Stimulated activated naive CD4-positive, alpha-beta T cell (primary cell): Measurements from ENCODE around the gene MIS18A.
A peak's percentile ranks its signal among the peaks of the same experiment; 100 is the strongest.
"Not testable (repeated sequence)": the region's sequence is repeated elsewhere in the genome, so short reads cannot be mapped to it uniquely, and the experiment has no call there.

ENCODE experiments used
- DNase-seq, 6 experiments: peaks; one replicate each; lab custom pipeline; 2025; lab: John Stamatoyannopoulos, UW

Gene MIS18A

GRCh38 chr21:32304998-32305397 lies 26.1 kb upstream of the MIS18A start:
- DNase-seq = no peak

- DNase-seq = no peak
Observed at GRCh38 chr21:32303385-32303784, 24.5 kb upstream of the MIS18A start.

DNA sequence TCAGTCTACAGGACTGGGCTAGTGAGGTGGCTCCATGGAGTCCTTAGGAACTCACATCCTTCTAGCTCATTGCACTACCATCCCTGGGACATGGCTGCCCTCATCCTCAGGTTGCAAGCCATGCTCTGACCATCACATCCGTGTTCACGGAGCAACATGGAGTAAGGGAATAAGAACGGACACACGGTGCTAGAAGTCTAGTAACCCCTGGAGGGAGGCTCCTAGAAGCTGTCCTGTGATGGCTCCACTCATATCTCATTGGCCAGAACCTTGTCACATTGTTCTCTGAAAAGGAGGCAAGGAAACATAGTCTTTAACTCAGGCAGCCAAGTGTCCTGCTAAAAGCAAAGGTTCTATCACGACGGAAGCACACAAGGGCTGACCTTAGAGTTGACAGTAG lies 23.7 kb upstream of the MIS18A start:
- no peak for DNase-seq

GRCh38 chr21:32301596-32301995 lies 22.7 kb upstream of the MIS18A start:
- DNase-seq = no peak

DNA sequence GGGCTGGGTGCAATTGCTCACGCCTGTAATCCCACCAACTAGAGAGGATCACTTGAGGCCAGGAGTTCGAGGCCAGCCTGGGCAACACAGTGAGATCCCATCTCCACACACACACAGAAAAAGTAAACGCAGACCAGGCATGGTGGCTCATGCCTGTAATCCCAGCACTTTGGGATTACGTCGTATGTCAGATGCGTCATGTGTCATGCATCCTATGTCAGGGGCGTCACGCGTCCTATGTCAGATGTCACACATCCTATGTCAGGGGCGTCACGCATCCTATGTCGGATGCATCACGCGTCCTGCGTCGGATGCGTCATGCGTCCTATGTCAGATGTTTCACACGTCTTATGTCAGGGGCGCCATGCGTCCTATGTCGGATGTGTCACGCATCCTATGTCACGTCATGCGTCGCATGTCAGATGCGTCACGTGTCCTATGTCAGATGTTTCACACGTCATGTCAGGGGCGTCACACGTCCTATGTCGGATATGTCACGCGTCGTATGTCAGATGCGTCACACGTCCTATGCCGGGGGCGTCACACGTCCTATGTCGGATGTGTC lies 21.4 kb upstream of the MIS18A start:
- no peak for DNase-seq

- no peak for DNase-seq
Observed at GRCh38 chr21:32299695-32300094, 20.8 kb upstream of the MIS18A start.

- DNase-seq = no peak
Observed at GRCh38 chr21:32298658-32299081, 19.8 kb upstream of the MIS18A start, which contains the start of gene MRAP. Gene MRAP (plus strand): TSS chr21:32298855. CDS start chr21:32298972, 117 bp downstream.

- DNase-seq = no peak
Observed at GRCh38 chr21:32298148-32298559, 19.3 kb upstream of the MIS18A start.

DNA sequence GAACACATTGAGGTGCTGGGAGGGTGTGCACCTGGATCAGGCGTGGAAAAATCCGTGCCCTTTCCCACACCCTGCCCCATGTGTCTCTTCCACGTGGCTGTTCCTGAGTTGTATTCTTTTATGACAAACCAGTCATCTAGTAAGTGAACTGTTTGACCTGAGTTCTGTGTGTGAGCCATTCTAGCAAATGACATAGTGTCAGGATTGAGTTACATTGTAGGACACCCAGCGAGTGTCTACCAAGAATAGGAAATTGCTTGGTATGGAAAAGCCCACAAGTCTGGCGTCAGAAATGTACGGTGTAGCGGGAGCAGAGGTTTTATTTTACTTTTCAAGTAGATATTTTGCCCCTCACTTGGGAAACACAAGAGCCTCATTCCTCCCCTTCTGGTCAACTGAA lies 18.6 kb upstream of the MIS18A start:
- no peak for DNase-seq

- no peak for DNase-seq
Observed at GRCh38 chr21:32285476-32285875, 6.6 kb upstream of the MIS18A start.

DNA sequence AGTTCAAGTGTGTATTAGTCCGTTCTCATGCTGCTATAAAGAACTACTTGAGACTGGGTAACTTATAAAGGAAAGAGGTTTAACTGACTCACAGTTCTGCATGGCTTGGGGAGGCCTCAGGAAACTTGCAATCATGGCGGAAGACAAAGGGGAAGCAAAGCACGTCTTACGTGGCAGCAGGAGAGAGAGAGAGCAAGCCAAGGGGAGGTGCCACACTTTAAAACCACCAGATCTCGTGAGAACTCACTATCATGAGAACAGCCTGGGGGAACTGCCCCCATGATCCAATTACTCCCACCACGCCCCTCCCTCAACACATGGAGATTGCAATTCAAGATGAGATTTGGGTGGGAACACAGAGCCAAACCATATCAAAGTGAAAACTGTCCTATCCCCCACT lies 4.1 kb upstream of the MIS18A start:
- no peak for DNase-seq

DNA sequence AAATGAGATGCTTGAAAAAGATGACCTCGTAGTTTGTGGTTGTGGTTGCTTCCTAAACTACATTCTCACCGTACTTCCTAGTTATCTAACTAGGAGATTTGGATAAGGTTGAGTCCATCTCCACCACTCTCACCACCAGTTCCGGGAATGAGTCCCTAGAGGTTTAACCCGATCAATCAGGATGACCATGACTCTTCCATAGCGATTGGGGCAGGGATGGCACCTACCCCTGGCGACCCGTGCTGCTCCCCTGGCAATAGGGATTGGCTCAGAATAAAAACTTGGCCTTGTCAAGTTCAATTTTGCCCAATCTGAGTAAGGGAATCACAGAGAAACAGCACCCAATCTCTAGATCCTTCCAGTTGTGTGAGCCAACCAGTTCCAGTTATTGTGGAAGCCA lies 2.7 kb upstream of the MIS18A start:
- no peak for DNase-seq

- DNase-seq = no peak
Observed at GRCh38 chr21:32279377-32279680, 480 bp upstream of the MIS18A start.

- DNase-seq = no peak
Observed at GRCh38 chr21:32278103-32278502, 746 bp downstream of the MIS18A start.

- DNase-seq = no peak
Observed at GRCh38 chr21:32276671-32277070, 2.2 kb downstream of the MIS18A start.

DNA sequence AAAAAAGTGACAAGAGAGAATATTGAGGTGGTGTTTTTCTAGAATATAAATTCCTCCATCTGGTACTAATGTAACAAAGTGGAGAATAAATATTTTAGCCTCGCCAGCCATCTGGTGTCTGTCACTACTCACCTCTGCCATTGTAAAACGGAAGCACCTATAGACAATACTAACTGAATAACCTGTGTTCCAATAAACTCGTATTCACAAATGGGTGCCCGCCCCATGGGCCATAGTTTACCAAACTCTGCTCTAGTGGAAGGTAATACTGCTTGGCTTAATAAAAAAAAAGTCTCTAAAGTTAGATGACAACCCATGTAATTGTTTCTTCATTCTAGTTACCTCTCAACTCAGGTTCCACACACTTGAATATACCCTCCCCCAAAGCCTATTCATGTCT lies 8.1 kb downstream of the MIS18A start:
- DNase-seq = no peak

- not testable (repeated sequence) for DNase-seq
Observed at GRCh38 chr21:32265321-32265720, 13.5 kb downstream of the MIS18A start.

DNA sequence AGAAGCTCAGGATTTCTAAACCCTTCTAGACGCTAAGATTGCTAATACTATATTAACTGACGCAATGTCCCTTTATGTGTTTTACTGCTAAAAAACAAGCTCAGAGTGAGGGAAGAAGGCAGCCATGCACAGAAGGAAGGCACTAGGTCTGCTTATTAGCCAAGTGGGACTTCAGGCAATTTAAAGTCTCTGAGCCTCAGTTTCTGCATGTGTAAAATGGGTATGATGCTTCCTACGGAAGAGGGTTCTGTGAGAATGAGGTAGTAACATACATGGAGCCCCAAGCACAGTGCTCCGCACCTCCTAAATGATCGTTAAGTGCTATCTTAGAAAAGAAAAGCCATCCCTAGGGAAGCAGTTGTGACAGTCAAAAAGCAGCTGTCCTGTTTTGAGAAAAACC lies 16.9 kb downstream of the MIS18A start:
- DNase-seq = no peak

- no peak for DNase-seq
Observed at GRCh38 chr21:32260130-32260529, 18.7 kb downstream of the MIS18A start.

DNA sequence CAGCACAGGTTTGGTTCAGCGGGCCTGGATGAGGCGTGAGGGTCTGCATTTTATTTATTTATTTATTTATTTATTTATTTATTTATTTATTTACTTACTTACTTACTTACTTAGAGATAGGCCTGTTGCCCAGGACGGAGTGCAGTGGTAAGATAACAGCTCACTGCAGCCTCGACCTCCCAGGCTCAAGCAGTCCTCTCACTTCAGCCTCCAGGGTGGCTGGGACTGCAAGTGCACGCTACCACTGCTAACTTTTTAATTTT lies 20.1 kb downstream of the MIS18A start:
- DNase-seq = not testable (repeated sequence)

- DNase-seq = peak in 1 of 6 experiments; percentile 1
Observed at GRCh38 chr21:32257962-32258785, 20.7 kb downstream of the MIS18A start.

- no peak for DNase-seq
Observed at GRCh38 chr21:32256873-32257620, 21.8 kb downstream of the MIS18A start.

DNA sequence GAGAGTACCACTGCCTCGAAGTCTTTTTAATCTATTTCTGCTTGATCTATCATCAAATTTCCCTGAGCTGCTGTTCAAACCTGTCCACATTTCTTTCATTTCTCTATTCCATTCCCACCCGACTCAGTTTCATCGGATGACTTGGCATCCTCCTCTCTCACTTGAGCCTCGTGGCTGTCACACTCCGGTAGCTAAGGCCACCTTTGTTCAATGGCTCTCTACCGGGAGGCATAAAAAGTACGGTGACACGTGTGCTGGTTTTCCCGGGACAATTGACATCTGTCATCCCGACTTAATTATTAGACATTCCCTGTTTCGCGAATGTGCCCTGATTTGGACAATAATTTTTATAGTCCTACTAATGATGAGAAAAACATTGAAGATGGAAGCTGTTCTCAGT lies 22.6 kb downstream of the MIS18A start:
- DNase-seq = no peak
